GM18951 (cell line): ENCODE results near the gene SLC32A1.

Source experiments
- POLR2A ChIP-seq: IDR thresholded peaks from 4 replicates; pipeline ENCODE4 v1.6.1; 2011; ENCODE audit warnings: mild to moderate bottlenecking; ENCODE audit not compliant: insufficient read length, insufficient read depth; ENCODE audit errors: extremely low read depth
- in situ Hi-C: fragments of 300-500 bp; cut with MboI; formaldehyde crosslinking; loops from one replicate; pipeline ENCODE4 v1.12.0; 2022; ENCODE audit warnings: low sequenced_read_pairs, mixed read lengths, inconsistent platforms; ENCODE audit not compliant: unreplicated experiment

The SLC32A1 gene

GRCh38 chr20:38751360-38751976 is 27.2 kb downstream of the SLC32A1 start:
- TF ChIP-seq POLR2A = no peak

GRCh38 chr20:38752029-38752428 is 27.7 kb downstream of the SLC32A1 start:
- TF ChIP-seq POLR2A = no peak
- in situ Hi-C loops = loop anchor here (10.0 kb wide), 1 partner anchor 97 kb away; no protein-coding TSS in a partner anchor

More at GRCh38 chr20:38751360-38751976, 27.2 kb downstream of the SLC32A1 start:
- in situ Hi-C loops = loop anchor here (10.0 kb wide), 1 partner anchor 97 kb away; no protein-coding TSS in a partner anchor

DNA sequence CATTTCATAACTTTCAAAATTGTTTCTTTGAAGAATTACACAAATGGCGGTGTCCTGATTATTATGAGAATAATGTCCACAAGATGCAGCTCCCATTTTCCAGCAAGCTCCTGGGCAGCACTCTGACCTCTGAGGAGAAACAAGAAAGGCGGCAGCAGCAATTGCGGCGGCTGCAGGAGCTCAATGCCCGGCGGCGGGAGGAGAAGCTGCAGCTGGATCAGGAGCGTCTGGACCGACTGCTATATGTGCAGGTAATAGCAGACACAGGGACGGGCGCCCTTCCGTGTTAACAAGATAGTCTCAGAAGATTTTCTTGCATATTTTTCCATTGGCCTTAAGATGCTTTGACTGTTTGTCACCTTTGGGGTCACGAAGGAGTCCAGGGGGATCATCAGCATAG is 30.6 kb downstream of the SLC32A1 start:
- no peak for TF ChIP-seq POLR2A
- in situ Hi-C loops = loop anchor here (10.0 kb wide), 1 partner anchor 100 kb away; no protein-coding TSS in a partner anchor

- in situ Hi-C loops = loop anchor here (10.0 kb wide), 1 partner anchor 101 kb away; no protein-coding TSS in a partner anchor
- TF ChIP-seq POLR2A = no peak
These were observed 31.1 kb downstream of the SLC32A1 start for GRCh38 chr20:38755324-38755910.

GRCh38 chr20:38757145-38757775 is 33.0 kb downstream of the SLC32A1 start:
- in situ Hi-C loops = loop anchor here (10.0 kb wide), 1 partner anchor 102 kb away; no protein-coding TSS in a partner anchor
- no peak for TF ChIP-seq POLR2A

- no peak for TF ChIP-seq POLR2A
- in situ Hi-C loops = loop anchor here (10.0 kb wide), 1 partner anchor 104 kb away; no protein-coding TSS in a partner anchor
These were observed 34.8 kb downstream of the SLC32A1 start for GRCh38 chr20:38759106-38759505.

GRCh38 chr20:38760978-38761377 is 36.7 kb downstream of the SLC32A1 start:
- in situ Hi-C loops = no loop called here
- TF ChIP-seq POLR2A = no peak

- no peak for TF ChIP-seq POLR2A
- in situ Hi-C loops = no loop called here
These were observed 37.9 kb downstream of the SLC32A1 start for GRCh38 chr20:38762174-38762573.

- in situ Hi-C loops = no loop called here
- no peak for TF ChIP-seq POLR2A
These were observed 39.3 kb downstream of the SLC32A1 start for GRCh38 chr20:38763616-38764015.

DNA sequence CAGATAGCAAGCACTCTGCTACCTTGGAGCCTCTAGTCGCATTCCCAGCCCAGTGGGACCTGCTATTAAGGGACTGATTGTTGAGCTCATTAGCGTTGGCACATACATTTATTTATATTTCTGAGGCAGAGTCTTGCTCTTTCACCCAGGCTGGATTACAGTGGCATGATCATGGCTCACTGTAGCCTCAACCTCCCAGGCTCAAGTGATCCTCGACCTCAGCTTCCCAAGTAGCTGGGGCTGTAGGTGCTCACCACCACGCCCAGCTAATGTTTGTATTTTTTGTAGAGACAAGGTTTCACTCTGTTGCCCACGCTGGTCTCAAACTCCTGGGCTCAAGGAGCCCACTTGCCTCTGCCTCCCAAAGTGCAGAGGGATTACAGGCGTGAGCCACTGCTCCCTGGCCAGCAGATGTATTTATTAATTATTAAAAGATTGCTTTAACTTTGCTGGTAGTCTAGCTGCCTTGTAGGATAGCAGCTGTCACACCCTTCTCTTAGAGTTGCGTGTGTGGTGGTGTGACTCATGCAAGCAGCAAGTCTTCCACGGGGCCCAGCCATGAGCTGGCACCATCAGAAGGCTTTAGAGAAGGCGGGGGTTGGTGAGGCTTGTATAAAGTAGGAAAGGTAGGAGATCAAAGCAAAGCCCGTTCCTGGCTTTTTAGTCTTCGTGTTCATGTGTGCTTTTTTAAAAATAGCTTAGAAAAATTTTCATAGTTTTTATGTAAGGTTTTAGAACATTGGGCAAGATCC is 40.5 kb downstream of the SLC32A1 start:
- in situ Hi-C loops = no loop called here

GRCh38 chr20:38766071-38766470 is 41.8 kb downstream of the SLC32A1 start:
- in situ Hi-C loops = no loop called here
- no peak for TF ChIP-seq POLR2A

More for the DNA sequence above, 40.5 kb downstream of the SLC32A1 start:
- TF ChIP-seq POLR2A = no peak

GRCh38 chr20:38769376-38770295 is 45.4 kb downstream of the SLC32A1 start:
- TF ChIP-seq POLR2A = no peak
- in situ Hi-C loops = no loop called here
